Measurements from ENCODE around the gene WFDC12. TPM values are rescaled to one million over a fixed set of nuclear protein-coding genes. Genes with fewer than 3 reads are reported as not detected.

Gene WFDC12
- total RNA-seq (not detected), polyA plus RNA-seq (1 to 10 TPM in 1 of 3 donors, under 1 TPM in 1, not detected in 1; 0.42 to 1.2 TPM)

- Histone ChIP-seq H3K36me3 (no peaks in the 10 kb centered on the region), H3K27ac (no peak within 1 kb of the TSS), H3K4me3 (no peak within 1 kb of the TSS), H3K27me3 (peaks cover 0 to 8% (median 0%) of the 10 kb centered on the region in 3 donors), H3K9me3 (peaks cover 0 to 3% (median 0%) of the 10 kb centered on the region in 4 donors), H3K4me1 (no peaks in the 10 kb centered on the region)
- no peak for TF ChIP-seq EP300 (IDR thresholded peaks at IDR 0.05)
- no peak for TF ChIP-seq CTCF (IDR thresholded peaks at IDR 0.05)
- no peak for TF ChIP-seq POLR2AphosphoS5 (IDR thresholded peaks at IDR 0.05)
- no peak for TF ChIP-seq POLR2A (IDR thresholded peaks at IDR 0.05)
- intact Hi-C loops (cut with DNase I) = no loop called here
- WGBS, 2 donors = 90 to 92% methylated on average over 6 of the region's 6 CpGs
- DNase-seq = no peak
Observed at GRCh38 chr20:45124365-45124764, at the start of gene WFDC12. TSS of gene WFDC12 (minus strand) at chr20:45124465. CDS start at chr20:45124447, 18 bp downstream.

GRCh38 chr20:45173522-45173921 is 49.3 kb upstream of the WFDC12 start:
- H3K27ac ChIP-seq = no peak overlapping the region
- peaks cover 0 to 10% (median 0%) of the 10 kb centered on the region in 4 donors for H3K9me3 ChIP-seq
- 22% methylated on average over 1 of the region's 1 CpG for WGBS, 2 donors
- TF ChIP-seq POLR2A (IDR thresholded peaks at IDR 0.05) = no peak
- no peak for TF ChIP-seq POLR2AphosphoS5 (IDR thresholded peaks at IDR 0.05)
- no peak for TF ChIP-seq CTCF (IDR thresholded peaks at IDR 0.05)
- TF ChIP-seq EP300 (IDR thresholded peaks at IDR 0.05) = no peak
- H3K4me1 ChIP-seq = no peaks in the 10 kb centered on the region
- no peak overlapping the region for H3K4me3 ChIP-seq
- intact Hi-C loops (cut with DNase I) = no loop called here
- no peaks in the 10 kb centered on the region for H3K36me3 ChIP-seq
- DNase-seq = no peak
- no peaks in the 10 kb centered on the region for H3K27me3 ChIP-seq

GRCh38 chr20:45164906-45165305 is 40.6 kb upstream of the WFDC12 start:
- H3K27ac ChIP-seq = no peak overlapping the region
- TF ChIP-seq POLR2AphosphoS5 (IDR thresholded peaks at IDR 0.05) = no peak
- TF ChIP-seq CTCF (IDR thresholded peaks at IDR 0.05) = no peak
- H3K36me3 ChIP-seq = no peaks in the 10 kb centered on the region
- 89 to 96% methylated on average over 1 of the region's 1 CpG for WGBS, 2 donors
- H3K27me3 ChIP-seq = no peaks in the 10 kb centered on the region
- DNase-seq = no peak
- intact Hi-C loops (cut with DNase I) = no loop called here
- no peaks in the 10 kb centered on the region for H3K4me1 ChIP-seq
- H3K4me3 ChIP-seq = no peak overlapping the region
- H3K9me3 ChIP-seq = peaks cover 0 to 4% (median 2%) of the 10 kb centered on the region in 4 donors

GRCh38 chr20:45163083-45163803 is 39.0 kb upstream of the WFDC12 start:
- H3K27ac ChIP-seq = no peak overlapping the region
- no peak for DNase-seq
- 24 to 47% methylated on average over 1 of the region's 1 CpG for WGBS, 2 donors
- H3K9me3 ChIP-seq = peaks cover 0 to 6% (median 2%) of the 10 kb centered on the region in 4 donors
- H3K4me1 ChIP-seq = peaks cover 0 to 4% (median 3%) of the 10 kb centered on the region in 4 donors
- TF ChIP-seq POLR2A (IDR thresholded peaks at IDR 0.05) = no peak
- TF ChIP-seq POLR2AphosphoS5 (IDR thresholded peaks at IDR 0.05) = no peak
- no peak for TF ChIP-seq CTCF (IDR thresholded peaks at IDR 0.05)
- TF ChIP-seq EP300 (IDR thresholded peaks at IDR 0.05) = no peak
- no peak overlapping the region for H3K4me3 ChIP-seq
- H3K36me3 ChIP-seq = no peaks in the 10 kb centered on the region
- intact Hi-C loops (cut with DNase I) = no loop called here
- H3K27me3 ChIP-seq = no peaks in the 10 kb centered on the region
